ENCODE measurements around the gene TUBB2B.
"Not testable (repeated sequence)": the region's sequence is repeated elsewhere in the genome, so short reads cannot be mapped to it uniquely, and the experiment has no call there.

Gene TUBB2B

GRCh38 chr6:3247255-3248146, 20.0 kb upstream of the TUBB2B start:
- Histone ChIP-seq H3K4me3 (ENCODE audit: low read depth, low read length) (peak overlapping the region; percentile 42), H3K27ac (peak overlapping the region; percentile 89)
- in situ Hi-C loops (cut with HindIII; ENCODE audit: low pct_ligation_motif_present, low sequenced_read_pairs): no loop called here

GRCh38 chr6:3245216-3245615, 17.8 kb upstream of the TUBB2B start:
- TF ChIP-seq CTCF (IDR thresholded peaks at IDR 0.05; ENCODE audit: low read depth, low read length, missing control alignments): no peak
- Histone ChIP-seq H3K27ac (no peak overlapping the region), H3K4me3 (ENCODE audit: low read depth, low read length) (no peak overlapping the region), H3K27me3 (replicated peaks) (no peaks in the 10 kb centered on the region), H3K36me3 (replicated peaks) (no peaks in the 10 kb centered on the region)
- no peak for DNase-seq
- in situ Hi-C loops (cut with HindIII; ENCODE audit: low pct_ligation_motif_present, low sequenced_read_pairs): no loop called here

More at GRCh38 chr6:3247255-3248146, 20.0 kb upstream of the TUBB2B start:
- no peak for TF ChIP-seq CTCF (IDR thresholded peaks at IDR 0.05; ENCODE audit: low read depth, low read length, missing control alignments)
- Histone ChIP-seq H3K27me3 (replicated peaks) (no peaks in the 10 kb centered on the region), H3K36me3 (replicated peaks) (no peaks in the 10 kb centered on the region)
- DNase-seq: peak; percentile 95

- H3K4me3 ChIP-seq (ENCODE audit: low read depth, low read length); H3K27ac ChIP-seq; in situ Hi-C loops (cut with HindIII; ENCODE audit: low pct_ligation_motif_present, low sequenced_read_pairs); H3K27me3 ChIP-seq (replicated peaks); H3K36me3 ChIP-seq (replicated peaks); DNase-seq: not testable (repeated sequence)
Observed at GRCh38 chr6:3244832-3245161, 17.3 kb upstream of the TUBB2B start.

GRCh38 chr6:3244003-3244831, 16.8 kb upstream of the TUBB2B start:
- H3K4me3 ChIP-seq (ENCODE audit: low read depth, low read length): no peak overlapping the region
- in situ Hi-C loops (cut with HindIII; ENCODE audit: low pct_ligation_motif_present, low sequenced_read_pairs): no loop called here
- TF ChIP-seq CTCF (IDR thresholded peaks at IDR 0.05; ENCODE audit: low read depth, low read length, missing control alignments): no peak
- no peaks in the 10 kb centered on the region for H3K27me3 ChIP-seq (replicated peaks)
- H3K36me3 ChIP-seq (replicated peaks): no peaks in the 10 kb centered on the region
- DNase-seq: no peak
- H3K27ac ChIP-seq: no peak overlapping the region

- no peak for DNase-seq
- Histone ChIP-seq H3K27me3 (replicated peaks) (no peaks in the 10 kb centered on the region), H3K36me3 (replicated peaks) (no peaks in the 10 kb centered on the region), H3K4me3 (ENCODE audit: low read depth, low read length) (no peak overlapping the region), H3K27ac (no peak overlapping the region)
- in situ Hi-C loops (cut with HindIII; ENCODE audit: low pct_ligation_motif_present, low sequenced_read_pairs): no loop called here
- TF ChIP-seq CTCF (IDR thresholded peaks at IDR 0.05; ENCODE audit: low read depth, low read length, missing control alignments): no peak
Observed at GRCh38 chr6:3242768-3243167, 15.3 kb upstream of the TUBB2B start.

- H3K4me3 ChIP-seq (ENCODE audit: low read depth, low read length); DNase-seq; H3K27ac ChIP-seq; H3K36me3 ChIP-seq (replicated peaks); in situ Hi-C loops (cut with HindIII; ENCODE audit: low pct_ligation_motif_present, low sequenced_read_pairs); H3K27me3 ChIP-seq (replicated peaks): not testable (repeated sequence)
Observed at GRCh38 chr6:3241745-3242144, 14.3 kb upstream of the TUBB2B start.
